Measurements from ENCODE around the gene SYN1. TPM values are rescaled to one million over a fixed set of nuclear protein-coding genes. Genes with fewer than 3 reads are reported as not detected.

The SYN1 gene
- total RNA-seq, 1 donor from 2014 or later: 2.2 TPM

DNA sequence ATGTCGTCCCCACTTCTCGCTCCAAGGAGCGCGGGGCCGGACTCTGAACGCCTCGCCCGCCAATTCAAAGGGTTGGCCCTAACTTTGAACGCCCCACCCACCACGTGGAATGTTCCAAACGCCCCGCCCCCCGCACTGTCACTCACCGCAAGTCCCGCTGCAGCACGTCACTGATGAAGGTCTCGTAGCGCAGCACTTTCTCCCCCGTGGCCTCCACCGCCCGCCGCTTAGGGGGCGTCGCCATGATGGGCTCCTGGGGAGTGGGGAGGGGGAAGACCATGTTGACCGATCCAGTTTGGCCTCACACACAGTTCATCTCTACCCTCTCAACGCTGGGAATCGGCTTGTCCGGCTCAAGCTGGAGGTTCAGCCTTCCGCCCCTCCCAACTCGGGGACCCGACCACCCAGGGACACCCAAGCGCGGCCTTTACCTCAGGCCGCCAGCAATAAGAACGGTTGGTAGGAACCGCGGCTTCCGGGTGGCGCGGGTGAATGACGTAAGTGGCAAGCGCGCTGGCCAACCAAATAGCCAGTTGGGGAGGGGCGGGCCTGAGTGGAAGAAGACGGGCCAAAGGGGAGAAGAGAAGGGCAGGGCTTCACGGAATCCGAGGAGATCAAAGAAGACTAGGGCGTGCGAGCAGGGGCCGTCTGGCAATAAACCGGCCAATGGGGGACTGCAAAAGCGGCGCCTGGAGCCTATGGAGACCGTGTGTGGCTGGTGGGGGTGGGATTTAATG is 39.2 kb upstream of the SYN1 start, which contains the start of gene UXT:
UXT (minus strand) TSS at position 497 of the 737 bp plus-strand sequence; CDS start at position 244, 253 bp downstream.
- peak within 1 kb of the TSS; percentile 83 for H3K4me3 Mint-ChIP-seq (ENCODE audit: unreplicated experiment)
- peak within 1 kb of the TSS; percentile 76 for H2AFZ ChIP-seq (ENCODE audit: low read depth, low read length)
- peak; percentile 49 for FAIRE-seq

DNA sequence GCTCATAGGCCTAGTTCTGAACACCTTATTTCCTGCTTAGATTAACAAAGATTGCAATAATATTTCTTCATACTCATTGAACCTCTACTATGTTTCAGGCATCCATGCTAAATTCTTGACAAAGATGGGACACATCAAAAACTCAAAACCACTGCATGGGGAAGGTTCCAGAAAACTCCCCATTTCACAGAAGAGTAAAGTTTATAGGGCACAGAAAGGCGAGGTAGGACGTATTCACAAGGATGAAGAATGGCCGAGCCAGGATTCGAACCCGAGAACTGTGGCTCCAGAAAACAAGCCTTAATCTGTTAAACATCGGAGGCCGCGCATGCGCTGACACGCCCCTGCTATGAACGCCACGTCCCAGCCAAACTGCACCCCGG is 38.6 kb upstream of the SYN1 start:
- Histone ChIP-seq H3K79me2 (ENCODE audit: insufficient read depth, low read length) (peaks cover 9% of the 10 kb centered on the region), H2AFZ (ENCODE audit: low read depth, low read length) (peak overlapping the region; percentile 43), H3K9me3 (ENCODE audit: insufficient read depth, low read depth, low read length) (no peaks in the 10 kb centered on the region), H3K9ac (ENCODE audit: low read length) (peak overlapping the region; percentile 95), H3K4me1 (ENCODE audit: insufficient read depth, low read length) (no peaks in the 10 kb centered on the region), H3K4me2 (ENCODE audit: low read length) (peak overlapping the region; percentile 86), H3K27ac (ENCODE audit: low read depth, low read length) (peak overlapping the region; percentile 97), H3K27me3 (ENCODE audit: insufficient read depth, low read length) (no peaks in the 10 kb centered on the region), H3K36me3 (ENCODE audit: insufficient read depth, low read length) (peaks cover 8% of the 10 kb centered on the region), H4K20me1 (ENCODE audit: insufficient read depth, low read length) (no peaks in the 10 kb centered on the region), H3K4me3 (ENCODE audit: insufficient read depth, low read depth, low read length) (peak overlapping the region; percentile 79)
- no peak for TF ChIP-seq EZH2 (IDR thresholded peaks at IDR 0.05; ENCODE audit: insufficient read depth, low read length)
- TF ChIP-seq, protein P1, sequence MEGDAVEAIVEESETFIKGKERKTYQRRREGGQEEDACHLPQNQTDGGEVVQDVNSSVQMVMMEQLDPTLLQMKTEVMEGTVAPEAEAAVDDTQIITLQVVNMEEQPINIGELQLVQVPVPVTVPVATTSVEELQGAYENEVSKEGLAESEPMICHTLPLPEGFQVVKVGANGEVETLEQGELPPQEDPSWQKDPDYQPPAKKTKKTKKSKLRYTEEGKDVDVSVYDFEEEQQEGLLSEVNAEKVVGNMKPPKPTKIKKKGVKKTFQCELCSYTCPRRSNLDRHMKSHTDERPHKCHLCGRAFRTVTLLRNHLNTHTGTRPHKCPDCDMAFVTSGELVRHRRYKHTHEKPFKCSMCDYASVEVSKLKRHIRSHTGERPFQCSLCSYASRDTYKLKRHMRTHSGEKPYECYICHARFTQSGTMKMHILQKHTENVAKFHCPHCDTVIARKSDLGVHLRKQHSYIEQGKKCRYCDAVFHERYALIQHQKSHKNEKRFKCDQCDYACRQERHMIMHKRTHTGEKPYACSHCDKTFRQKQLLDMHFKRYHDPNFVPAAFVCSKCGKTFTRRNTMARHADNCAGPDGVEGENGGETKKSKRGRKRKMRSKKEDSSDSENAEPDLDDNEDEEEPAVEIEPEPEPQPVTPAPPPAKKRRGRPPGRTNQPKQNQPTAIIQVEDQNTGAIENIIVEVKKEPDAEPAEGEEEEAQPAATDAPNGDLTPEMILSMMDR (IDR thresholded peaks at IDR 0.05; ENCODE audit: insufficient read depth, low read depth, low read length): no peak
- Mint-ChIP-seq H3K4me1 (ENCODE audit: low read depth, unreplicated experiment) (peaks cover 7% of the 10 kb centered on the region), H3K27me3 (ENCODE audit: low read depth, unreplicated experiment) (no peaks in the 10 kb centered on the region), H3K36me3 (ENCODE audit: low read depth, unreplicated experiment) (peaks cover 5% of the 10 kb centered on the region), H3K4me3 (ENCODE audit: unreplicated experiment) (peak overlapping the region; percentile 83), H3K9me3 (ENCODE audit: unreplicated experiment) (no peaks in the 10 kb centered on the region), H3K27ac (ENCODE audit: unreplicated experiment) (peak overlapping the region; percentile 98)
- FAIRE-seq: peak; percentile 29
- no peak for DNase-seq (ENCODE audit: low read depth)

More for the DNA sequence above, 39.2 kb upstream of the SYN1 start, which contains the start of gene UXT:
- H3K27ac ChIP-seq (ENCODE audit: low read depth, low read length): peak within 1 kb of the TSS; percentile 97
- H3K4me3 ChIP-seq (ENCODE audit: insufficient read depth, low read depth, low read length): peak within 1 kb of the TSS; percentile 79
- H3K79me2 ChIP-seq (ENCODE audit: insufficient read depth, low read length): peaks cover 9% of the 10 kb centered on the region
- H3K27ac Mint-ChIP-seq (ENCODE audit: unreplicated experiment): peak within 1 kb of the TSS; percentile 98
- no peaks in the 10 kb centered on the region for H3K27me3 Mint-ChIP-seq (ENCODE audit: low read depth, unreplicated experiment)
- H4K20me1 ChIP-seq (ENCODE audit: insufficient read depth, low read length): no peaks in the 10 kb centered on the region
- H3K27me3 ChIP-seq (ENCODE audit: insufficient read depth, low read length): no peaks in the 10 kb centered on the region
- TF ChIP-seq EZH2 (IDR thresholded peaks at IDR 0.05; ENCODE audit: insufficient read depth, low read length): no peak
- TF ChIP-seq, protein P1 (IDR thresholded peaks at IDR 0.05; ENCODE audit: insufficient read depth, low read depth, low read length): no peak
- H3K9me3 Mint-ChIP-seq (ENCODE audit: unreplicated experiment): no peaks in the 10 kb centered on the region
- H3K36me3 Mint-ChIP-seq (ENCODE audit: low read depth, unreplicated experiment): peaks cover 5% of the 10 kb centered on the region
- H3K4me1 Mint-ChIP-seq (ENCODE audit: low read depth, unreplicated experiment): peaks cover 10% of the 10 kb centered on the region
- H3K9me3 ChIP-seq (ENCODE audit: insufficient read depth, low read depth, low read length): no peaks in the 10 kb centered on the region
- H3K4me2 ChIP-seq (ENCODE audit: low read length): peak within 1 kb of the TSS; percentile 86
- H3K4me1 ChIP-seq (ENCODE audit: insufficient read depth, low read length): no peaks in the 10 kb centered on the region
- peak; percentile 89 for DNase-seq (ENCODE audit: low read depth)
- peak within 1 kb of the TSS; percentile 95 for H3K9ac ChIP-seq (ENCODE audit: low read length)
- peaks cover 5% of the 10 kb centered on the region for H3K36me3 ChIP-seq (ENCODE audit: insufficient read depth, low read length)
